Renal cortex interstitium (tissue), 11 donors: ENCODE measurements around the gene PHACTR1. TPM values are rescaled to one million over a fixed set of nuclear protein-coding genes. Genes with fewer than 3 reads are reported as not detected.
"Not testable (repeated sequence)": the region's sequence is repeated elsewhere in the genome, so short reads cannot be mapped to it uniquely, and the experiment has no call there.

Source experiments
- DNase-seq, 11 donors: peaks; one replicate each; pipeline ENCODE4 v3.0.0-alpha.2; 2013; ENCODE audit warnings: low read depth in 9 of 11, low spot score in 4 of 11; ENCODE audit errors: extremely low read depth in 1 of 11
- polyA plus RNA-seq, 3 donors: library from polyadenylated mRNA; unstranded; fragments of 120-200 nt; gene quantifications; one replicate each; pipeline ENCODE4 v1.2.1, GENCODE V29; 2013; ENCODE audit not compliant: insufficient read length in 3 of 3

The PHACTR1 gene
- polyA plus RNA-seq, 3 donors, result 13.6 to 23.2 (median 15.0) TPM

DNA sequence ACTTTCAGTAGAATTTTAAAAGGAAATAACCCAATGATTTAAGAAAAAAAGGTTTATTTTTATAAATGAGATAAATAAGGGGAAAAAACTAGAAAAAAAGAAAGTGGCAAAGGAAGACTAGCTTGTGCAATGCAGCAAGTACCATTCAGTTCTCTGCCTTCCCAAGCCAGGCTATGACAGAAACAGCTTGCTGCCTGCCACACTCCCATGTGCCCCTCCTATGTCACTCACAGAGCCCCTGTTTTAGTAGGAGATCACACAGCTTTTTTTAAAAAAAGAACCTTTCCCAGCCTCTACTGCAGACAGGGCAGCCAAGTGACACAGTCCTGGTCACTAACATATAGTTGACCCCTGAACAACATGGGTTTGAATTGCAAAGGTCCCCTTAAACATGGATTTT, 598.2 kb downstream of the PHACTR1 start:
- no peak for DNase-seq

GRCh38 chr6:13315896-13316295, 599.3 kb downstream of the PHACTR1 start:
- DNase-seq, result no peak

DNA sequence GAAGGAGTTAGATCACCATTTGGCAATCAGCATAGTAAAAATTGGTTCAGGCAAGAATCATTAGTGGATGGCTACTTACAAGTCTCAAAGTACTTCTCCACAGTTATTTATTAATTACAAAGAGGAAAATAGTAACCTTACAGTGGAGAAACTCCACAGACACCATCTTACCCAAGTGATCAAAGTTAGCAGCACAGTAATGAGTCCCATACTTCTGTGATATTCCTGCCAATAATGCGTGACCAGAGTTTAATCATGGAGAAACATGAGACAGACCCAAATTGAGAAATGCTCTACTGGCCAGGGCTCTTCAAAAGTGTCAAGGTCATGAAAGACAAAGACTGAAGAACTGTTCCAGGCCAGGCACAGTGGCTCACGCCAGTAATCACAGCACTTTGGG, 602.3 kb downstream of the PHACTR1 start:
- no peak for DNase-seq

- DNase-seq, result no peak
These were observed 603.5 kb downstream of the PHACTR1 start for GRCh38 chr6:13319891-13320564.

DNA sequence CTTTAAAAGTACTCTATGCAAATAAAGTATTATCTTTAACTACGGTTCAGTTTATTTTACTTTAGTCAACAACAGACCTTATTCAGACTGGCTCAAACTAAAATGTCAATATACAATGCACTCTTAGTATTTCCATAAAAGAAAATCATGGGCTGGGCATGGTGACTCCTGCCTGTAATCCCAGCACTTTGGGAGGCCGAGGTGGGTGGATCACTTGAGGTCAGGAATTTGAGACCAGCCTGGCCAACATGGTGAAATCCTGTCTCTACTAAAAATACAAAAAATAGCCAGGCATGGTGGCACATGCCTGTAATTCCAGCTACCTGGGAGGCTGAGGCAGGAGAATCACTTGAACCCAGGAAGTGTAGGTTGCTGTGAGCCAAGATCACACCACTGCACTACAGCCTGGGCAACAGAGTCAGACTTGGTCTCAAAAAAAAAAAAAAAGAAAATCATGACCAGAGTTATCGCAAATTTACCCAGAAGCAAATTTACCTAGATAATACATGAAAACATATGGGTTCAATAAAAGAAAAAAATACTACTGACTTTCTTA, 609.5 kb downstream of the PHACTR1 start:
- not testable (repeated sequence) for DNase-seq

DNA sequence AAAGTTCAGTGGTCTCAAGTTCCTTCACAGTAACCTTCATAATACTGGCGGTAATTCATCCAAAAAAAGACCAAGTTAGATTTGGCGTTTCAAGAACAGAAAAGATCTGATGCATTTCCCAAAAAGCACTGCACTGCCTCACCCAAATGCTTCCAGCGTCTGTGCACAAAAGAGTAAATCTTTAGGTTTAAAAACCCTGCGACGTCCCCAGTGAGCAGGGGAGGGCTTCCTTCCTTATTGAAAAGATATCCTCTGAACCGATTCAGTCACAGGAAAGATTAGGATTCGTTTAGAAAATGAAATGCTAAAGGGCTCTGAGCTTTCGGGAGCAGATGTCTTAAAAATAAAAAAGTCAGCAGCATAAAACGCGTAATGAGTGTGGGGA, 611.1 kb downstream of the PHACTR1 start:
- no peak for DNase-seq

DNA sequence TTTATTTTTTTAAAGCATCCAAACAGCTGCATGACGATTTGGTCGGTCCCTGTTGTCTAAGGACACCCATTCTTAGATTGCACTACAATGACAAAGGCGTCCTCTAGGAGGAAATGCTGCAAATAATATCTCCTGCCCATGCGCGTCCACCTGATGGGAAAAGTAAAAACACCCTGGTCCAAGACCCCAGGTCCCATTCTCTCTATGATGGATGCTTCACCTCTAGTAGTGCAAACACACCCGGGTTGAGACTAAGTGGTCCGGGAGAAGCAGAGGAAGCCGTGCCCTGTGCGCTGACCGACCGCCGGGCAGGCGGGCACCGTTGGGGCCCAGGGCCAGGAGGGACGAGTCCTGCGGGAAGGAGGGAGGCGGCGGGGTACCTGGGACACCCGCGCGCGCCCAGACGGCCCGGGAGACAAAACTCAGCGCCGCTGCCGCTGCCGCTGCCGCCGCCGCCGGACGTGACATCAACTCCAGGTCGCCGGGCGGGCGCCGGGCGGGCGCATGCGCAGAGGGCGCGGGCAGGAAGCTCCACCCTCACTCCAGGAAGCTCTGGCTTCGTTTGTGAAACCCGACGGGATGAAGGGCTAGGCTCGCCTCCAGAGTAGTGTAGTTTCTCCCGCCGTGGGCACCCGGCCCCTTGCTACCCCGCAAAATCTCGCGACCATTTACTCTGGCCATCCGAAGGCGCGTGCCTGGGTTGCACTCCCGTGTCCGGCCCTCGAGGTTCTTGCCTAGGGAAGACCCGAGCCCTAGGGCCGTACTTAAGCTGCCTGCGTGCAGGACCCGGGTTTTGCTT, 611.7 kb downstream of the PHACTR1 start, which contains the start of gene TBC1D7:
Gene TBC1D7 (minus strand): TSS at position 462 of the 799 bp plus-strand sequence. CDS start 1,639 bp downstream, outside the sequence.
- peak; percentile 70 to 90 (median 85) for DNase-seq

DNA sequence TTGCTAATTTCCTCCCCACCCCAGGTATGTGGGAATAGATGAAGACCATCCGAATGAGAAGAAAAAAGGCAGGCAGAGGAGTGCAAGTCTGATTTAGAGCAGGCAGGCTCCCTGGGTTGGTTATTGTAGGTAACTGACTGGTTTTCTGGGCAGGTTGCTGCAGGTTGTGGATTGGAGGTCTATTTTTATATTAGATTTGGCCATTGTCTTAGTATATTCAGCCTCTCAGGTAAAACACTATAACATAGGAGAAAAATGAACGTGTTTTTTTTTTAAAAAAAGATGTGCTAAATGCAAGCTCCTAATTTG, 612.3 kb downstream of the PHACTR1 start:
- no peak for DNase-seq

DNA sequence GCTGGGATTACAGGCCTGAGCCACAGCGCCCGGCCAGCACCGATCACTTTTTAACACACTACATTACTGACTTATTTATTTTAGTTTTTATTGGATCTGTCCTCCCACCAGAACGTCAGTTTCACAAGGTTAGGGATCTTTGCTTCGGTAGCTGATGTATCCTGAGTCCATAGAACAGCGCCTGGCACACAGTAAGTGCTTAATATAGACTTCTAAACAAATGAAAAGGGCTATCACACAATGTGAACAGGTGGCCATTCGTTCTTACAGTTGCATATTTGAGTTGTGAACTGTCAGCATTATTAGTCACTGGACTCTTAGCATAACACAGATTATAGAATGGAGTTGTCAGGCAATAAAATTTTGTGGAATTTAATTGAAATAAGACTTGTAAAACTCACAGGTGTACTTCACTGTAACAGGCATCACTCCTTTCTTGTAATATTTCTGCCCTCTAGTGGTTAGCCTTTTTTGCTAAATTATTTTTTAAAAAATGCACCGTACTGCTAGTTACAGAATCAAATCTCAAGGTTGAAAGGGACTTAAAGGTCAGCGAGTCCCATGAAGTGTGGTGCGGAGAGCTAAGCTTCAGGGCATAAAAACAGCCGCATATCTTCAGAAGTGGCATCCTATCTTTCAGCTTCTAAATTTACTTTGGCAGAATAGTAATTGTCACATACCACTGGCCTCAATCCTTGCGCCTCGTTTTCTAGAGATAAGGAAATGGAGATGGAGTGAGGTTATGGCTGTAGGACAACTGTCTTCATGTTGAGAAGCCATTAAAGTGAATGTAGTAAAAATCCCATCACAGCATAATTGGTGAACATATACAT, 615.2 kb downstream of the PHACTR1 start:
- DNase-seq, result no peak

- no peak for DNase-seq
These were observed 615.8 kb downstream of the PHACTR1 start for GRCh38 chr6:13332349-13332706.

- DNase-seq, result no peak
These were observed 618.4 kb downstream of the PHACTR1 start for GRCh38 chr6:13334953-13335352.

DNA sequence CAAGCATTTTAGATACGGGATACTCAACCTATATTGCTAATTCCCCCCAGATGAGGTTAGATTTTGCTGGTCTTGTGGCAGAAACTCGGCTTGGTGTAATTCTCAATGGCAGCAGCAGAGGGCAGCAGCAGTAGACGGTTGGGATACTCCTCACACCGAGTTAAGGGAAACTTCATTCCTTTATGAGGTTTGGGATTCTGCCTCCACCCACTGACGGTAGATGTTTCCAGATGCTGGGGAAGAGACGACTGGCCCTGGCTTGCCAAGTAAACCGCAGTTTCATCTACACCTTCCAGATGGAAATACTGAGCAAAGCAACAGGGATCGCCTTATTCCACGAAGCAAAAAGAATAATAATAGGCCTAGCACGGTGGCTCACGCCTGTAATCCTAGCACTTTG, 620.0 kb downstream of the PHACTR1 start:
- peak in 8 of 11 donors; percentile 61 to 85 (median 70) for DNase-seq

GRCh38 chr6:13338038-13338437, 621.5 kb downstream of the PHACTR1 start:
- DNase-seq, result no peak
